GM19351 (cell line): Measurements from ENCODE around the gene DHH.

Experiments used
- ATAC-seq: cut with Tn5 transposase; IDR thresholded peaks from one replicate; pipeline ENCODE4 v1.9.1; 2021; ENCODE audit warnings: mild to moderate bottlenecking, moderate library complexity; ENCODE audit not compliant: unreplicated experiment

DHH gene

GRCh38 chr12:49051777-49052438 is 42.7 kb downstream of the DHH start:
- no peak for ATAC-seq

GRCh38 chr12:49051373-49051764 is 43.2 kb downstream of the DHH start:
- no peak for ATAC-seq

DNA sequence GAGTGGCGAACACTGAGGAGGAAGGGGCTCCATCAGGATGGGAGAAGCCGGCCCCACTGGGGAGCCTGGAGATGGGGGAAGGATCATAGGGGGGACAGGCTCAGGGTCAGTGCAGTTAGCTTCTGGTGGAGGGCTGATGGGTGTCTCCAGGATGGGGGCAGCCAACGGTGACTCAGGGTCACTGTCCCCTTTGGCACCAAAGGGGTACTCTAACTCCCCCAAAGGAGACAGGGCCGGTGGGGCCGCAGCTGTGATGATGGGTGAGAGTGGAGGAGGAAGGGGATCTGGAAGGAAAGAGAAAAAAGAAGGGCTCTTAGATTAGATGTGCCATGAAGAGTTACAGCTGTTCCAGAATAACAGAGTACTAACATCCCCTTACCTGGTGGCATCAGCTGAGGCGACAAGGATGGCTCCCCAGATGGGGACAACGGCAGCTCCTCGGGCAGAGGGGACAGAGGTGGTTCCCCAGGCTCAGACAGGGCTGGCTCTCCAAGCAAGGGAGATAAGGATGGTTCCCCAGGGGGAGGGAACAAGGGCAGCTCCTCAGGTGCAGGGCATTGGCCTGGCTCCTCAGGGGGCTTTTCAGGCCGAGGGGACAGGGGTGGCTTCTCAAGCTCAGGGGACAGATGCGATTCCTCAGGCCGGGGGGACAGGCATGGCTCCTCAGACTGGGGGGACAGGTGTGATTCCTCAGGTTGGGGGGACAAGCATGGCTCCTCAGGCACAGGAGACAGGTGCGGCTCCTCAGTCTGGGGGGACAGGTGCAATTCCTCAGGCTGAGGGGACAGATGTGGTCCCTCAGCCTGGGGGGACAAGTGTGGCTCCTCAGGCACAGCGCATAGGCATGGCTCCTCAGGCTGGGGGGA is 43.9 kb downstream of the DHH start:
- no peak for ATAC-seq

DNA sequence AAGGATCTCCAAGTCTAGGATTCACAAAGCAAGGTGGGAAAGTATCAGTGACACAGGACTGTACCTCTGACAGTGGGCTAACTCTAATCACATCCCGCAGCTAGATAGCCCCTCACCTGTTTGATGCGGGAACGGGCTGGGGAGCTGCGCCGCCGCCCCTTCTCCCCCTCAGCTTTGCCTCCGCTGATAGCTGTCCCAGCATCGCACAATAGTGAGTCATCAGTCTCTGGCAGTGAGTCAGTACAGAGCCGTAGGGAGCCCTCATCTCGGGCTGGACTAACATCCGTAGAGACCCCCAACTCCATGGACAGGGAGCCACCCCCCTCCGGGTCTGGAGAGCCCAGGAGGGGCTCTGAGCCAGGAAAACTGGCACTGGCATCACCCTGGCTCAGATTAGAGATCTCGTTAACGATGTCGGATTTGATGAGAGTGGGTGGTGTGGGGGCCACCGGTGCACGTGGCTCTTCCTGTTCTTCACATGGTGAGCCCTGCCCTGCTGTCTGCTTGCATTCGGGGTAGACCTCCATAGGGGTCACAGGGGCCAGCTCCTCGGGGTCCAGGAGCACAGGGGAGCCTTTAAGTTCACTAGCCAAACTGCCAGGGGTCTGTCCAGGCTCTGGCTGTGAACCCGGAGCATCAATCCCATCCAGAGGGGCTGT is 44.9 kb downstream of the DHH start:
- no peak for ATAC-seq

DNA sequence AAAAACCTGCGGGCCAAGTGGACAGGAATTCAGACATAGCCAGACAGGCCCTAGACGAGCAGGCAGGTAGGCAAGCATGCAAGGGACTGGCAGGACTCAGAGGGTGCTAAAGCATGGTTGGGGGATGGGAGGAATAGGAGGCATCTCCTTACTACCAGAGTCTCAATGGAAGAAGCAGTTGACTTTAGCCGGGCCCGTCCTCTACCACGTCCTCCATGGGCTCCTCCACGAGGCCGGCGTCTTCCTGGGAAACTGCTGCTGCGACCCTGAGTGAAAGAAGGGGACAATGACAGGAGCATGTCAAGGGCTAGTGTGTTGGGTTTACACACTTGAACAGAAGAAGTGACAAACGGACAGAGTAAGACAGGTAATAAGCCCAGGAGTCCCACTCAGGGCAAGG is 45.6 kb downstream of the DHH start:
- no peak for ATAC-seq

- ATAC-seq = no peak
Measured at GRCh38 chr12:49046129-49046895, 48.3 kb downstream of the DHH start.

DNA sequence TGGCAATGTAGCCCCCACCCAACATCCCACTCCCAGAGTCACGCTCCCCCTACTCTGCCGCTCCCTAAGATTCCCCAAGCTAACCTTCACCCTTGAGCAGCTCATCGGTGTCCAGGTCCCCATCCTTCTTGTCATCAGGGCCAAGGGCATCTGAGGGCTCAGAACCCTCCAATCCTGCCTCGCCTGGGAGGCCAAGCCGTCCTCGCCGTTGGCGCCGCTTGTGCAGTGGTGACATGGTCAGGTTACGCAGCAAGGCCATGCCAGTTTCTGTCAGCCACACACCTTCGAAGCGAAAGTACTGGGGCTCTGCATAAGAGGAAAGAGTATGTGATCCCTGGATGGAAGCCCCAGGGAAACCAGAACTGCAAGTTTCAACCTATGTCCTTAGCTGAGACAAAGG is 49.9 kb downstream of the DHH start:
- no peak for ATAC-seq

GRCh38 chr12:49043856-49044258 is 50.7 kb downstream of the DHH start:
- no peak for ATAC-seq

DNA sequence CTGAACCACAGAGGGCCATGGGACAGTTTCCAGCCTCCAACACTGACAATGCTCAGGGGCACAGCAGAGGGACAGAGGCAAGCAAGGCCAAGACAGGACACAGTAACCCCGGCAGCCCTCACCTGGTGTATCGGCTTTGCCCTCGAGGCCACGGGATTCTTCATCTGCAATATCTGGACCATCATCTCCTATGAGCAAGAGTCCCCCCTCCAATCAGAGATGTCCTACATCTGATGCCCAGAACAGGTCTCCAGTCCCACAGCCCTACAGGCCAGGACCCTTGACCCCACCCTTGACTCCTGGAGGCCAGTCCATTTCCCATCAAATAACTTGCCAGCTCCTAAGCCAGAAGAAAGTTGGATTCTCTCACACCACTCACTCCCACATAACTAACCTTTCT is 51.4 kb downstream of the DHH start:
- ATAC-seq = no peak

- no peak for ATAC-seq
Measured at GRCh38 chr12:49041881-49042484, 52.6 kb downstream of the DHH start.

GRCh38 chr12:49041036-49041880 is 53.3 kb downstream of the DHH start:
- ATAC-seq = no peak

- no peak for ATAC-seq
Measured at GRCh38 chr12:49040364-49040855, 54.2 kb downstream of the DHH start.

- ATAC-seq = no peak
Measured at GRCh38 chr12:49039421-49040363, 54.9 kb downstream of the DHH start.

DNA sequence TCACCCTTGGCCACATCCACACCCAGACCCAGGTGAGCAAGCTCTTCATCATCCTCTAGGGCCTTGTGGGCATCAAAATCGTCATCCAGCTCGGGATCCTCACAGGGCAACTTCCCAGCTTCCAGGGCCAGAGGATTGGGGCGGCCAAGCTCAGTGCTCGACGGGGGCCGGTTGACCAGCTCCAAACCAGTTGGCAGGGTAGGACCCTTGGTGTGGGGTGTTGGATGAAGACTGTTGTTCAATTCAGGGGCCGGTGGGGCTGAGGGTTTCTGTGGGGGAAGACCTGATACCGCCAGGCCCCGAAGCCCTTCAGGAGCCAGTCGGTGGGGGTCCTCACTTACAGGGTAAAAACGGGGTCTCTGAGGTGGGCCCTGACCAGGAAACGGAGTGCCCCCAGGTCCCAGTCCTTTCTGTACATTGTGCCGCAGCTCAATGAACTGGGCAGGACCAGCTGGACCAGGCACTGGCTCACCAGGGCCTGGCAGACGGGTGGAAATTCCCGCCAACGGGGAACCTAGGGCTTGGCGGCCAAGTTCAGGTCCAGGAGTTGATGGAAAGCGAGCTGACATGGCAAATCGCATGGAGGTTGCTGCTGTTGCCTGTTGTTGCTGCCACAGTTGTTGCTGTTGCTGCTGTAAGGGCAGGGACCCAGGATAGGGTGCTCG is 56.2 kb downstream of the DHH start:
- ATAC-seq = no peak

DNA sequence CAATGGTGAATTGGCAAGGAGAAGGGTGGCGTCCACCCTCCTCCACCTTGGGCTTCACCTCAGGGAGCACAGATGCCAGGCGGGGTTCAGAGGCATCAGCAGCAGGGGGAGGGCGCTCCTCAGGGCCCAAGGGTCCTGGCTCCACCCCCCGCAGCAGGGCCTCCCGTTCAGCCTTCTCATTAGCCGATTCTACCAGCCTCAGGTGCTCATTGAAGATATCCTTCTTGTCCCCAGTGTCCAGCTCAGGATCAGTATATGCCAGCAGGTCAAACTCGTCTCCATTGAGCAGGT is 56.7 kb downstream of the DHH start:
- ATAC-seq = no peak

DNA sequence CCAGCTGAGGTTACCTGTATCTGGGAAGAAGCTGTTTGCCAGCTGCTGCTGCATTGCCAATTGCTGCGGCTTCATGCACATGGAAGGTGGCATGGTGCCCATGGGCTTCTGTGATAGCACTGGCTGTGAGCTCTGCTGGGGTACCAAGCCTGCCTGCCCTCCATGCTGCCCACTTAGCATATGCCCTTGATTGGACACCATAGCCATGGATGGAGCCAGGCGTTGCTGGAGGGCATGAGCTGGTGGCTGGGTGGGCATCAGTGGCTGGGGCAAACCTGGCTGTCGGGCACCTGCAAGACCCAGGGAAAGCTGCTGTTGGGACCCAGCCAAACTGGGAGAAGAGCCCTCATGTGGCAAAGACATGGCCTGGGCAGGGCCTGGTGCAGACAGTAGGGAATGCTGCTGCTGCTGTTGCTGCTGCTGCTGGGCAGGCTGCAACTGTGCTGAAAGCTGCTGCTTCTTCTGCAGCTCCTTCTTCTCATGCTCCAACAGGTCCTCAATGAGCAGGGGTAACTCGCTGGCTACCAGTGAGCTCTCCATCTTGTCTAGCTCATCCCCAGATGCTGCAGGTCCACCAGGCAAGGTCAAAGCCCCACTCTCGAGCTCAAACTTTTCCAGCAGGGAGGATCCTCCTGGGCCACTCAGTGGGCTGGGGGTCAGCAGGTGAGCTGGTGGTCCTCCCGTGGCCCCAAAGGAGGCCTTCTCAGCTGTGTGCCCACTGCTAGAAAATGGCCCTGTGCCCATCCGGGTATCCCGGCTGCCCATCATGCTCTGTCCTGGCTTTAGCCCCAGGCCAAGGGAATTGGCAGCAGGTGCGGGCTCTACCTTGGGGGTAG is 57.3 kb downstream of the DHH start:
- no peak for ATAC-seq
